PC-9 (cell line): Measurements from ENCODE around the gene TIGAR. TPM values are rescaled to one million over a fixed set of nuclear protein-coding genes. Genes with fewer than 3 reads are reported as not detected.

ENCODE experiments used
- BruUV-seq: library from RNA; stranded (reverse); fragments of 400-500 nt; replicated peaks from 2 replicates; lab custom pipeline; 2021; lab: Mats Ljungman, UMichigan
- CTCF ChIA-PET: fragments of 300-600 bp; sonication (Branson Sonifier 250); formaldehyde crosslinking; loops from one replicate; lab custom pipeline; 2022; ENCODE audit warnings: antibody characterized with exemption; lab: Charles Lee
- POLR2A ChIA-PET: fragments of 300-600 bp; sonication (Branson Sonifier 250); formaldehyde crosslinking; loops from one replicate; lab custom pipeline; 2022; ENCODE audit warnings: antibody characterized with exemption; ENCODE audit not compliant: unreplicated experiment; lab: Charles Lee
- DNase-seq, 2 experiments: peaks; one replicate each; pipeline versions ENCODE4 v3.0.0 to v3.0.0-alpha.2; 2015 to 2022; ENCODE audit warnings: mixed read lengths in 1 of 2
- H2AFZ ChIP-seq: fragments of 200-600 bp; sonication (generic); 2 replicates; pipeline ENCODE4 v1.8.1; 2017; ENCODE audit warnings: antibody characterized with exemption
- H3F3A ChIP-seq: fragments of 200-600 bp; sonication (generic); 2 replicates; pipeline ENCODE4 v1.8.1; 2017; ENCODE audit warnings: antibody characterized with exemption, mild to moderate bottlenecking, low read depth; ENCODE audit not compliant: insufficient read depth
- H3K27ac ChIP-seq: fragments of 200-600 bp; sonication (generic); 2 replicates; pipeline ENCODE4 v1.6.1; 2016; ENCODE audit warnings: mixed run types
- H3K27me3 ChIP-seq: fragments of 200-600 bp; sonication (generic); 2 replicates; pipeline ENCODE4 v1.6.1; 2016; ENCODE audit warnings: low read depth, mixed run types; ENCODE audit not compliant: insufficient read depth
- H3K36me3 ChIP-seq: fragments of 200-600 bp; sonication (generic); 2 replicates; pipeline ENCODE4 v1.6.1; 2016; ENCODE audit warnings: low read depth, mixed run types
- H3K4me1 ChIP-seq: fragments of 200-600 bp; sonication (generic); replicated peaks from 2 replicates; pipeline ENCODE4 v1.6.1; 2016; ENCODE audit warnings: mixed run types; ENCODE audit not compliant: insufficient read depth
- H3K4me2 ChIP-seq: fragments of 200-600 bp; sonication (generic); 2 replicates; pipeline ENCODE4 v1.6.1; 2017; ENCODE audit warnings: mixed run types
- H3K4me3 ChIP-seq: fragments of 200-600 bp; sonication (generic); 2 replicates; pipeline ENCODE4 v1.6.1; 2016; ENCODE audit warnings: mixed run types
- H3K79me2 ChIP-seq: fragments of 200-600 bp; sonication (generic); 2 replicates; pipeline ENCODE4 v1.6.1; 2017; ENCODE audit warnings: low read depth, mixed run types
- H3K9me2 ChIP-seq: fragments of 200-600 bp; sonication (generic); 2 replicates; pipeline ENCODE4 v1.8.1; 2017; ENCODE audit warnings: mild to moderate bottlenecking; ENCODE audit not compliant: insufficient read depth
- H3K9me3 ChIP-seq: fragments of 200-600 bp; sonication (generic); 2 replicates; pipeline ENCODE4 v1.8.1; 2016; ENCODE audit warnings: low read depth; ENCODE audit not compliant: insufficient read depth
- H4K20me1 ChIP-seq: fragments of 200-600 bp; sonication (generic); 2 replicates; pipeline ENCODE4 v1.8.1; 2017; ENCODE audit not compliant: insufficient read depth
- EZH2 ChIP-seq: fragments of 200-600 bp; sonication (generic); IDR thresholded peaks from 2 replicates; pipeline ENCODE4 v1.8.0; 2017; ENCODE audit warnings: antibody characterized with exemption, low read depth
- intact Hi-C: fragments of 100-400 bp; cut with micrococcal nuclease; formaldehyde crosslinking; loops from one replicate; pipeline ENCODE4 v1.10.0; 2022; ENCODE audit not compliant: unreplicated experiment
- total RNA-seq: library from RNA; stranded (reverse); gene quantifications from 2 replicates; pipeline ENCODE4 v1.2.3, GENCODE V29; 2021
- TF ChIP-seq, protein P1 (sequence below): fragments of 200-600 bp; sonication (generic); conservative IDR thresholded peaks from 2 replicates; pipeline ENCODE4 v1.6.1; 2017; ENCODE audit warnings: mixed run types, antibody characterized with exemption, mild to moderate bottlenecking, moderate library complexity

TIGAR gene
- total RNA-seq, 1 experiment from 2014 or later, result 13.2 TPM

DNA sequence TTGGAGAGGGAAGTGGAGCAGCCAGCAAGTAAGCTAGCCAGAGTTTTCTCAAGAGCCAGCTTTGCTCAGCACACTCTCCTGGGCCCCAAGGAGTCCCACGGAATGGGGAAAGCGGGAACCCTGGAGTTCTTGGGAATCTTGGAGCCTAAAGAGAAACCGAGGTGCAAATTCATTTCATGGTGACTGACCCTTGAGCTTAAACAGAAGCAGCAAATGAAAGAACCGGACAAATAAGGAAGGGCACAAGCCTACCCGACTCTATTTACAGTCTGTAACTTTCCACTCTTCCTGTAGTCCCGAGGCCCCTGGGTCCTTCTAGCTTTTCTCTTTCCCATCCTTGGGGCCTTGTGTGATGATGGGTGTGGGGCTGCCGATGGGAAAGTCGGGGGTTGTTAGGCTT, 18.1 kb upstream of the TIGAR start:
- Histone ChIP-seq H3K79me2 (no peaks in the 10 kb centered on the region), H3K27ac (no peak overlapping the region), H3K27me3 (peaks cover 93% of the 10 kb centered on the region), H4K20me1 (no peaks in the 10 kb centered on the region), H3K9me2 (no peaks in the 10 kb centered on the region), H3F3A (no peaks in the 10 kb centered on the region), H3K4me1 (no peaks in the 10 kb centered on the region), H2AFZ (no peak overlapping the region), H3K36me3 (no peaks in the 10 kb centered on the region), H3K9me3 (no peaks in the 10 kb centered on the region), H3K4me2 (no peak overlapping the region), H3K4me3 (no peak overlapping the region)
- intact Hi-C loops, result no loop called here
- POLR2A ChIA-PET, result no interaction called here
- no TSS peak for BruUV-seq
- no peak for DNase-seq
- CTCF ChIA-PET, result no interaction called here
- TF ChIP-seq EZH2, result no peak
- TF ChIP-seq, protein P1, sequence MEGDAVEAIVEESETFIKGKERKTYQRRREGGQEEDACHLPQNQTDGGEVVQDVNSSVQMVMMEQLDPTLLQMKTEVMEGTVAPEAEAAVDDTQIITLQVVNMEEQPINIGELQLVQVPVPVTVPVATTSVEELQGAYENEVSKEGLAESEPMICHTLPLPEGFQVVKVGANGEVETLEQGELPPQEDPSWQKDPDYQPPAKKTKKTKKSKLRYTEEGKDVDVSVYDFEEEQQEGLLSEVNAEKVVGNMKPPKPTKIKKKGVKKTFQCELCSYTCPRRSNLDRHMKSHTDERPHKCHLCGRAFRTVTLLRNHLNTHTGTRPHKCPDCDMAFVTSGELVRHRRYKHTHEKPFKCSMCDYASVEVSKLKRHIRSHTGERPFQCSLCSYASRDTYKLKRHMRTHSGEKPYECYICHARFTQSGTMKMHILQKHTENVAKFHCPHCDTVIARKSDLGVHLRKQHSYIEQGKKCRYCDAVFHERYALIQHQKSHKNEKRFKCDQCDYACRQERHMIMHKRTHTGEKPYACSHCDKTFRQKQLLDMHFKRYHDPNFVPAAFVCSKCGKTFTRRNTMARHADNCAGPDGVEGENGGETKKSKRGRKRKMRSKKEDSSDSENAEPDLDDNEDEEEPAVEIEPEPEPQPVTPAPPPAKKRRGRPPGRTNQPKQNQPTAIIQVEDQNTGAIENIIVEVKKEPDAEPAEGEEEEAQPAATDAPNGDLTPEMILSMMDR, result no peak

DNA sequence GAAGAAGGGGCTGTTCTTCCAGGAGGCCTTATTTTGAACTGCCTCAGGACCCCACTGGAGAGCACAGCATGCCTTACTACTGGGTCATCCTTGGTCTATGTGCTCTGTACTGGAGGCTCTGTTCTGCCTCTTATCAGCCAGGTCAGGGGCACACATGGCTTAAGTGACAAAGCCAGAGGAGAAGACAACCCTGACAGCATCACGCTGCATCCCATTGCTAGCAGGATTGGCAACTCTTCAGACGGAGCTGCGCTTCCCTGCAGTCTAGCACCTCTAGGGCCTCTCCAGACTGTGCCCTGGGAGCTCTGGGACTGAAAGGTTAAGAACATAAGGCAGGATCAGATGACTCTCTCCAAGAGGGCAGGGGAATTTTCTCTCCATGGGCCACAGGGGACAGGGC, 17.3 kb upstream of the TIGAR start:
- no peaks in the 10 kb centered on the region for H3K36me3 ChIP-seq
- TF ChIP-seq, protein P1, result no peak
- no peak for TF ChIP-seq EZH2
- H3K79me2 ChIP-seq, result no peaks in the 10 kb centered on the region
- no peak overlapping the region for H3K27ac ChIP-seq
- no peak overlapping the region for H3K4me2 ChIP-seq
- POLR2A ChIA-PET, result no interaction called here
- H2AFZ ChIP-seq, result no peak overlapping the region
- no peaks in the 10 kb centered on the region for H4K20me1 ChIP-seq
- no peaks in the 10 kb centered on the region for H3F3A ChIP-seq
- BruUV-seq, result no TSS peak
- H3K4me3 ChIP-seq, result no peak overlapping the region
- DNase-seq, result no peak
- H3K9me3 ChIP-seq, result no peaks in the 10 kb centered on the region
- CTCF ChIA-PET, result no interaction called here
- H3K4me1 ChIP-seq, result peaks cover 9% of the 10 kb centered on the region; the same call in 1 of the 2 replicates
- intact Hi-C loops, result no loop called here
- peaks cover 85% of the 10 kb centered on the region for H3K27me3 ChIP-seq
- no peaks in the 10 kb centered on the region for H3K9me2 ChIP-seq

DNA sequence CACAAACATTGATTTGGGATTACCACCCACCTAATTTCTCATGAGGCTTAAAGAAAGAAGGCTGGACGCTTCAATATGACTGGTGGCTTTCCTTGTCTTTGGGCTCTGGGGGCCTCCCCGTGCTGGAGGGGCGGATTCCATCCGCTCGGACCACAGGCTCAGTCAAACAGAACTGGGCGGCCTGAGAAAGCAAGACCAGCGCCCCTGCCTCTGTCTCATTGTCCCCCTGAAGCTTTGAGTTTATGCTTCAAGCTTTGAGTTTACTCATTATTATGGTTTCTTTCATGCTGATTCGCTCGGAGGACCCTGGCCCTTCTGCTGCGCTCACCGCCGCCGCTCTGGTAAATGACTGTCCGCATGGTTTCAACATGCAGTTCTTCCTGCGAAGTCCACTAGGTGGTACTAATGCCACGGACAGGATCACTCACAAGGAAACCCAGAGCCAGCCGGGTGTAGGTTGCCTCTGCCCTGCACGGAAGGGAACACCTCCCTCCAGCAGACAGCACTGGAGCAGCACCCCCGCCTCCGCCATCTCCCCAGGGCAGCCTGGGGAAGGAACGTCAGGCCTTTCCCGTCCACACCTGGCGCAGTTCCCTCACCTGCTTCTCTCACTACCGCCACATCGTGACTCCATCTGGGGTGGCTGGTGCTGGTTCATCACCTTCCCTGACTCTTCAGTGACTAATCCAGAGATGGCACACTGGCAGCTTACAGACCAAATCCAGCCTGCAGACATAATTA, 13.2 kb upstream of the TIGAR start:
- BruUV-seq, result no TSS peak
- H3K79me2 ChIP-seq, result no peaks in the 10 kb centered on the region
- no peaks in the 10 kb centered on the region for H3F3A ChIP-seq
- H3K9me3 ChIP-seq, result no peaks in the 10 kb centered on the region
- no peaks in the 10 kb centered on the region for H4K20me1 ChIP-seq
- no peak overlapping the region for H3K27ac ChIP-seq
- ChIA-PET CTCF (interaction anchor here (0.7 to 0.8 kb wide), 2 partner anchors 13 to 220 kb away, joined by 3 to 7 read pairs; no protein-coding TSS in a partner anchor), POLR2A (no interaction called here)
- peak; percentile 76 to 93 for DNase-seq
- peaks cover 10% of the 10 kb centered on the region; the same call in 1 of the 2 replicates for H3K4me1 ChIP-seq
- peaks cover 45% of the 10 kb centered on the region for H3K27me3 ChIP-seq
- TF ChIP-seq EZH2, result no peak
- TF ChIP-seq, protein P1, result peak; percentile 76
- peak overlapping the region; percentile 65 for H3K4me2 ChIP-seq
- H3K36me3 ChIP-seq, result no peaks in the 10 kb centered on the region
- 0 out of 2 replicates have a peak overlapping the region, but pooled peaks have one; percentile 23 for H3K4me3 ChIP-seq
- intact Hi-C loops, result loop anchor here (1.0 to 5.0 kb wide), 6 partner anchors 13 to 695 kb away; no protein-coding TSS in a partner anchor
- H2AFZ ChIP-seq, result peak overlapping the region; percentile 73
- H3K9me2 ChIP-seq, result no peaks in the 10 kb centered on the region
